Type B pancreatic cell (in vitro differentiated cells): ENCODE measurements around the gene C3orf20. TPM values are rescaled to one million over a fixed set of nuclear protein-coding genes. Genes with fewer than 3 reads are reported as not detected.

Source experiments
- DNase-seq: peaks from one replicate; pipeline ENCODE4 v3.0.0; 2021; ENCODE audit warnings: mixed read lengths; ENCODE audit not compliant: unreplicated experiment; ENCODE audit errors: extremely low spot score
- H3K27ac Mint-ChIP-seq: 2 replicates; pipeline ENCODE4 v1.8.0; 2021; ENCODE audit warnings: mild to moderate bottlenecking, mixed read lengths
- H3K27me3 Mint-ChIP-seq: 2 replicates; pipeline ENCODE4 v1.8.0; 2021; ENCODE audit warnings: mixed read lengths
- H3K36me3 Mint-ChIP-seq: 2 replicates; pipeline ENCODE4 v1.8.0; 2021; ENCODE audit warnings: mixed read lengths
- H3K4me1 Mint-ChIP-seq: one replicate; pipeline ENCODE4 v1.8.0; 2021; ENCODE audit warnings: mixed read lengths; ENCODE audit not compliant: unreplicated experiment
- H3K4me3 Mint-ChIP-seq: 2 replicates; pipeline ENCODE4 v1.8.0; 2021; ENCODE audit warnings: mild to moderate bottlenecking, mixed read lengths
- H3K9me3 Mint-ChIP-seq: 2 replicates; pipeline ENCODE4 v1.8.0; 2021; ENCODE audit warnings: mixed read lengths
- CTCF ChIP-seq: fragments of 200-600 bp; sonication (generic); conservative IDR thresholded peaks from 2 replicates; pipeline ENCODE4 v1.5.0; 2021; ENCODE audit warnings: antibody characterized with exemption, mild to moderate bottlenecking
- total RNA-seq: library from RNA; stranded (reverse); gene quantifications from 2 replicates; pipeline ENCODE4 v1.2.1, GENCODE V29; 2021; ENCODE audit warnings: low replicate concordance

C3orf20 gene
- total RNA-seq, 1 donor from 2014 or later: 0.24 TPM

- H3K4me3 Mint-ChIP-seq: no peak overlapping the region
- H3K9me3 Mint-ChIP-seq: peaks cover 5% of the 10 kb centered on the region
- H3K27me3 Mint-ChIP-seq: peaks cover 16% of the 10 kb centered on the region
- H3K27ac Mint-ChIP-seq: no peak overlapping the region
- H3K36me3 Mint-ChIP-seq: no peaks in the 10 kb centered on the region
- TF ChIP-seq CTCF: no peak
- no peak for DNase-seq
- no peaks in the 10 kb centered on the region for H3K4me1 Mint-ChIP-seq
These were observed 41.6 kb downstream of the C3orf20 start for GRCh38 chr3:14716591-14716990.

DNA sequence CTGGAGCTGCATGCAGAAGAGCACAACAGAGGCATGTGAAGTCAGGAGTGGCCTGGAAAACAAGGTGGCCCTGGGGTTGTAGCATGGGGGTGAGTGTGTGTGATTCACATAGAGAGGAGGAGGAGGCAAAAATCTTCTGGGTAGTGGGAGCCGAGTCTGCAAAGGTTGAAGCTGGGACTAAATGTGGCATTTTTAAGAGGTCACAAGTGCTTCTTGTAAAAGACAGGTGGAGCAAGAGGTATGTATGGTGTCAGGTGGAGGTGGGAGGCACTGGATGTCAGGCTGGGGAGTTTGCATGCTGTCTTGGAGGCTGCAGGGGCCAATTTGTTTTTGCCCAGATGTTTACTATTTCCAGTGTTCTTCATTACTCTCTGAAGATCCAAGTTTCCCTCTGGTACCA, 42.4 kb downstream of the C3orf20 start:
- Mint-ChIP-seq H3K36me3 (no peaks in the 10 kb centered on the region), H3K27me3 (peaks cover 16% of the 10 kb centered on the region), H3K9me3 (peaks cover 5% of the 10 kb centered on the region), H3K4me3 (no peak overlapping the region), H3K27ac (no peak overlapping the region), H3K4me1 (no peaks in the 10 kb centered on the region)
- TF ChIP-seq CTCF: no peak
- no peak for DNase-seq

DNA sequence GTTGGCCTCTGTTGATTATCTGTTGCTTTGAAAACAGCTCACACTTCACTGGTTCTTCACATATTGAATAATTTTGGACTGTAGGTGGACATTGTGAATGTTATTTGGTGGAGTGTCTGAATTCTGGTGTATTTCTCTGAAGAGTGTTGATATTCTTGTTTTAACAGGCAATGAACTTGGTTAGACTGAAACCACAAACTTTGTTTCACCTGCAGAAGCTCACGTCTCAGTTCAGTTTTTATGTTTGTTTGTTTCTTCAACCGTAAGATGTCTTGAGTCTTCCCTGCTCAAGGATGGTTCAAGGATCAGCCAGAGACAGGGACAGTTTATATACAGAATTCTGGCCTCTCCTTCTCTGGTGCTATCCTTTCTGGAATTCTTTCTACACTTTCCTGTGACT, 43.6 kb downstream of the C3orf20 start:
- TF ChIP-seq CTCF: no peak
- Mint-ChIP-seq H3K27ac (no peak overlapping the region), H3K36me3 (no peaks in the 10 kb centered on the region), H3K27me3 (peaks cover 16% of the 10 kb centered on the region), H3K9me3 (no peaks in the 10 kb centered on the region), H3K4me3 (no peak overlapping the region), H3K4me1 (no peaks in the 10 kb centered on the region)
- DNase-seq: no peak

DNA sequence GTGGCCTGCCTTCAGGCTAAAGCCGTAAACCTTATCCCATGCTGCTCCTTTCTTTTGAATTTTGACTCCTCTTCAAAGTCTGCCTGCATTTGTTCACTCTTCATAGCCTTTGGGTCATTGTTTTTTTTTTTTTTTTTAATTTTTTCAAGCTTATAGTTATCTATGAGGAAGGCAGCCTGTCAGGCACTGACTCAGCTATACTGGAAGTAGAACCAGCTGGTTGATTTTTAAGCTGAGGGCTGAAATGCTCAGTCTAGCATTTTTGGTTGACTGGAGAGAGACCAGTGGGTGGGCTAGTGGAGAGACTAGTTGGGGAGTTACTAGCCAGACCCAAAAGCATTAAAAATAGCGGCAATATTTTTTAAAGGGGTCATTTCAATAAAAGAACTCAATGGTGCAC, 44.1 kb downstream of the C3orf20 start:
- no peak for TF ChIP-seq CTCF
- H3K27me3 Mint-ChIP-seq: peaks cover 16% of the 10 kb centered on the region

DNA sequence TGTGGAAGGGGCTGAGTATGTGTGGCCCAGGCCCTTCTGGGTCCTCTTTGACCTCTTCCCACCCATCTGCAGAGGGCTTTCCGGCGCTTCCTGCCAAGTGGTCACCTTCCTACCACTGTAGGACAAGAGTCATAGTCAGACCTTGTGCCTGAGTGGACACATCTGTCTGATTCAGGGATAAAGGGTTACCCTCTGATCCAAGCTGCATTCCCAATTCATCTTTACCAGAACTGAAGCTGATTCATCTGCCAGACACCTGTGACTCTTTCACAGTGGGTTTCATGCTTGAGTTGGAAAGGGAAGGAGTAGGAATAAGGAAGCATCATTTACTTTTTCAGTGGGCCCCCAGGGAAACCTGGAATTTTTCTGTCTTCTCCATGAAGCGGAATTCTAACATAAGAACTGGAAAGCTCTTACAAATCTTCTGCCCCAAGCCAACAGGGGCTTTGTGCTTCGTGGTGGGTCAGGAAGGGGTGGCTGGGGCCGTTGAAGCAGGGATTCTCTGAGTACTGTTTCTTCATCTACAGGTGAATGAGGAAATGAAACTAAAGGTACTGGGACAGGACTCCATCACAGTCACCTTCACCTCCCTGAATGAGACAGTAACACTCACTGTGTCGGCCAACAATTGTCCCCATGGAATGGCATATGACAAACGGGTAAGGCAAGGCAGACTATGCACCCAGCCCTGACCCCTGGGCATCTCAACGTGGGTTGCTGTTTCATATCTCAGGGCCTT, 46.4 kb downstream of the C3orf20 start:
- DNase-seq: no peak
- no peak for TF ChIP-seq CTCF
- peaks cover 5% of the 10 kb centered on the region for H3K4me1 Mint-ChIP-seq
- H3K27ac Mint-ChIP-seq: no peak overlapping the region
- H3K27me3 Mint-ChIP-seq: peaks cover 9% of the 10 kb centered on the region
- no peaks in the 10 kb centered on the region for H3K36me3 Mint-ChIP-seq
- no peaks in the 10 kb centered on the region for H3K9me3 Mint-ChIP-seq
- no peak overlapping the region for H3K4me3 Mint-ChIP-seq

More for the DNA sequence above, 44.1 kb downstream of the C3orf20 start:
- Mint-ChIP-seq H3K27ac (no peak overlapping the region), H3K4me3 (no peak overlapping the region), H3K4me1 (no peaks in the 10 kb centered on the region), H3K36me3 (no peaks in the 10 kb centered on the region), H3K9me3 (no peaks in the 10 kb centered on the region)
- DNase-seq: no peak
